HG03066 (cell line): Measurements from ENCODE around the gene SNRNP35.
"Not testable (repeated sequence)": the region's sequence is repeated elsewhere in the genome, so short reads cannot be mapped to it uniquely, and the experiment has no call there.

Source experiments
- ATAC-seq: cut with Tn5 transposase; IDR thresholded peaks from one replicate; pipeline ENCODE4 v1.9.1; 2021; ENCODE audit warnings: low read depth; ENCODE audit not compliant: unreplicated experiment

The SNRNP35 gene

DNA sequence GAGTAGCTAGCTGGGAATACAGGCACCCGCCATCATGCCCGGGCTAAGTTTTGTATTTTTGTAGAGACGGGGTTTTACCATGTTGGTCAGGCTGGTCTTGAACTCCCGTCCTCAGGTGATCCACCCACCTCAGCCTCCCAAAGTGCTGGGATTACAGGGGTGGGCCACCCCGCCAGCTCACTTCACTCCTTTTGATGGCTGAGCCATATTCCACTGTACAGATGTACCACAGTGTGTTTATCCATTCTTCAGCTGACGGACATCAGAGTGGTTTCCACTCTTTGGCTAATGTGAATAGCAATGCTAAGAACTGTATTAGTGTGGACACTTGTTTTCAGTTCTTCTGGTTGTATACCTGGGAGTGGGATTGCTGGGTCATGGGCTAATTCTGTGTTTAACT, 29.5 kb downstream of the SNRNP35 start:
- ATAC-seq, result no peak

DNA sequence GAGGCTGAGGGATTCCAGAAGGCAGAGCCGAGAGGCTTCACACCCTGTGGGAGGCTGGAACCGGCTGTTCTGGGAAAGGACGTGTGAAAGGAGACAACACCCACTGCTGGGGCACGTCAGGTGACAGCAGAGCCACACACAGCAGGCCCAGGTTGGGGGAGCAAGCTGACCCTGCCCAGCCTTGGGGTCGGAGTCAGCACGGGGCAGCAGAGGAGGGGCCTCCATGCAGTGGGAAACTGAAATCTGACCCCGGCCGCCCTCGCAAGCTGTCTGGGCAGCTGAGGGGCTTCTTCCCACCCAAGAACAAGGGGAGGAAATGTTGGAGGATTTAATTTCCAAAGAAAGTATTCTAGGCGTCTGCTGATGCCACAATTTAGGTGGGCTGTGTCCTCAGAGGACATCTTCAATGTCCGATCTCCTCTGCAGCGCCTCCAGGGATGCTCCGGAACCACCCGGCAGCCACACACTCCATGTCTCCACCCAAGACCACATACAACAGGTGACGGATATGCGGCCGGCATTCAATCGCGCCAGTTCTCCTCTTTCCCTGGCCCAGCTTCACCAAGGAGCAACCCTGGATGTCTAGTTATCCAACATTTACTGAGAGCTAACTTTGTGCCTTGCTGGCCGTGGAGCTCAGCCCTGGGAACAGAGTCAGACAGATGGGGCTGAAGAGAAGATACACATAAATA, 30.7 kb downstream of the SNRNP35 start:
- ATAC-seq, result no peak

DNA sequence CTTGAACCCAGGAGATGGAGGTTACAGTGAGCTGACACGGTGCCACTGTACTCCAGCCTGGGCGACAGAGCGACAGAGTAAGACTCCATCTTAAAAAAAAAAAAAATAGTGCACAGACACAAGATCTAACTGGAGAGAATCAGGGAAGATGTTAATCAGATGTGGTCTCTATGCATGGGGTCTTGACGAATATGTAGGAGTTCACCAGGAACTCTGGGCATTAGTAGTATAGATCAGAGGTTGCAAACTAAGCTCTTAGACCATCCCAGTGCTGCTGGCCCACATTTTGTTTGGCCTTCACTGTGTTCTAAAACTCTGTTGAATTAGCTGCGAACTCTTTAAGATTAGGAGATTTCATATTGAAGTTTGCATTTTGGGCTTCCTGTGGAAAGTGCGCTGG, 31.6 kb downstream of the SNRNP35 start:
- ATAC-seq, result no peak

DNA sequence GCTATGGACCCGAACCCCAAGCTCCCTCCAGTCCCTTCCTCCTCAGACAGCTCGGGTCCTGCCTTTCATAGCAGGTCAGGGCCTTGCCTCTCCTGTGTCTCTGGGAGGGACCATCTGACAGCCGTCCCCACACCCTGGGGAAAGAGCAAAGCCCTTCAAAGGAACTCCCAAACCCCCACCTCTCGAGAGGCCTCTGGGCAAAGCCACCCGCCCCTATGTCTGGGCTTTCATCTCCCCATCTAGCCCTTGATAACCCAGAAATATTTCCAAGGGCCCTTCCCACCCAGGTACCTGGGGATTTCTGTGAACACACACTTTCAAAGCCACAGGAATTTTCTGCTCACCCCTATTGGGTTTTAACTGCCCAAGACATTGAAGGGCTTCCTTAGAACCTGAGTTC, 32.1 kb downstream of the SNRNP35 start:
- ATAC-seq, result no peak

DNA sequence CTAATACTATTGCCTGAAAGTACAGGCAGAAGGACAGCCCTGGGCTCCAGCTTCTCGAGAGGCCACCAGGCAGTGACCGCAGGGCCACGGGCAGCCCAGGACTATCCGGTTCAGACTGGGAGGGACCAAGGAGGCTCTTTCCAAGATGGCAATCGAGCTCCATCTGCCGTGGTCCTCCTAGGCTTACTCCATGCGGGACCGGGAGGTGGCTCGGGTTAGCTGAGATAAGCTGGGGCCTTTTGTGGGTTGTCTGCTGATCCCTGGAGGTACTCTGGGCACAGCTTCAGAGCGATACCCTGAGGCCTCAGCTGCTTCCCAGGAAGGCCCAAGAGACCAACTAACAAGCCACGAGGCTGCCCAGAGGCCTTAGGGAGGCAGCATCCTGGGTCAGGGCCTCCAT, 33.1 kb downstream of the SNRNP35 start:
- ATAC-seq, result no peak

DNA sequence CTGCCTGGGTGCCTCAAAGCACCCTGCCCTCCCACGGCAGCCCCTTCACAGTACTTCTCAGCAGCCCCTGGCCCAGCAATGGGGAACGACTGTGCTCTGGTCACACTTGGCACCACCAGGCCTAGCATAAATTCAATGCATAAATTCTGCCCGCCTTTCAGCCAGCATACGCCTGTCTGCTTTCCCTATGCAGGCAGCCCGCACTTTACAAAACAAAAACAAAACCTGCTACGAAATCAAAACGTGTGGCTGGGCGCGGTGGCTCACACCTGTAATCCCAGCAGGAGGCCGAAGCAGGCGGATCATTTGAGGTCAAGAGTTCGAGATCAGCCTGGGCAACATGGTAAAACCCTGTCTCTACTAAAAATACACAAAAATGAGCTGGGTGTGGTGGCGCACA, 33.5 kb downstream of the SNRNP35 start:
- ATAC-seq, result no peak

DNA sequence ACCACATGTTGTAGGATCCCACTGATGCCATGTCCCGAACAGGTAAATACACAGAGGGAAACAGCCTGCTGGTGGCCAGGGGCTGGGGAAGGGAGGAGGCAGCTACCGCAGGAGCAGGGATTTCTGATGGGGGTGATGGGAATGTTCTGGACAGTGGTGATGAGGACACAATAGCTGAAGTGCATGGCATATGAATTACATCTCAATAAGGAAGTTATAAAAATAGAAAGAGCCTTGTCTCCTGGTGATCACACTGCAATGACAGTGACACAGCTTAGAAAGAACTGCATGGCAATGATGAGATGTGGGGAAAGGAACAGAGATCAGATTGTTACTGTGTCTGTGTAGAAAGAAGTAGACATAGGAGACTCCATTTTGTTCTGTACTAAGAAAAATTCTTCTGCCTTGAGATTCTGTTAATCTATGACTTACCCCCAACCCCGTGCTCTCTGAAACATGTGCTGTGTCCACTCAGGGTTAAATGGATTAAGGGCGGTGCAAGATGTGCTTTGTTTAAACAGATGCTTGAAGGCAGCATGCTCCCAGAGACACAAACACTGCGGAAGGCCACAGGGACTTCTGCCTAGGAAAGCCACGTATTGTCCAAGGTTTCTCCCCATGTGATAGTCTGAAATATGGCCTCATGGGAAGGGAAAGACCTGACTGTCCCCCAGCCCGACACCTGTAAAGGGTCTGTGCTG, 34.5 kb downstream of the SNRNP35 start:
- ATAC-seq, result not testable (repeated sequence)

DNA sequence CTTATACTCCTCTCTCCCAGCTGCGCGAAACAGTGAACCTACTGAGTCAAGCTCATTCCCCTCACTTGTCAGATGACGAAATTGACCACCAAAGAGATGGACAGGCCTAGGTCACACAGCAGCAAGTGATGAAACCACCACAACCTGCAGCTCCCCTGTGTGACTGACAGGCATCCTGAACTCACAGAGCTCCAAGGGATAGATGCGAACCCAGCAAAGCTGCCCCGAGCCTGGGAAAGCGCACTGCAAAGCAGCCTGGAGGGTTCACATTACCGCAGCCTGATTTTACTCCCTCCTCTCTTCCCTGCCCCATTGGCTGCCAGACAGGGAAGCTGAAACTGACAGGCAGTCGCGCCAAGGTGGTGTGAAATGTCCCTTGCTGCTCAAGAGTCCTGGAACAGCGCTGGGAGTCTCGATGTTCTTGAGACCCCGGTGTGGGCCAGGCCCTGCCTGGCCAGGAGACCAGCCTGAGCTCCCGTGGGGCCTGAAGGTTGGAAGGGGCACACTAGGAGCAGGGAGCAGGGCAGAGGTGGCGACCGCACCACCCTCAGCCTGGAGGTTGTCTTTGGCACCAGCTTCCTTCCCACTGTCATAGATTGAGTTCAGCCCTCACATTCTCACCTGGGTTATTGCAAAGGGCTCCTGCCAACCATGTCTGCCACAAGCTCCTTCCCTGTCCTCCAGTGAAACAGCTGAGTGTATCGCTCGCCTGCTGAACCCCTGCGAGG, 36.3 kb downstream of the SNRNP35 start:
- no peak for ATAC-seq

DNA sequence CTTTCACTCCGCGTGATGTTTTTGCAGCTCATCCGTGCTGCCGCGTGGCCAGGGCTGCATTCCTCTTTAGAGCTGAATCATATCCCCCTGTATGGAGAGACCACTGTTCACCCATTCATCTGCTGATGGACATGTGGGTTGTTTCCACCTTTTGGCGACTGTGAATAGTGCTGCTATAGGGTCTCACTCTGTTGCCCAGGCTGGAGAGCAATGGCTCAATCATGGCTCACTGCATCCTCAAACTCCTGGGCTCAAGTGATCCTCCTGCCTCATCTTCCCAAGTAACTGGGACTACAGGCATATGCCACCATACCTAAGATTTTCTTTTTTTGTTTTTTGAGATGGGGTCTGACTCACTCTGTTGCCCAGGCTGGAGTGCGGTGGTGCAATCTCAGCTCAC, 39.1 kb downstream of the SNRNP35 start:
- ATAC-seq, result no peak

DNA sequence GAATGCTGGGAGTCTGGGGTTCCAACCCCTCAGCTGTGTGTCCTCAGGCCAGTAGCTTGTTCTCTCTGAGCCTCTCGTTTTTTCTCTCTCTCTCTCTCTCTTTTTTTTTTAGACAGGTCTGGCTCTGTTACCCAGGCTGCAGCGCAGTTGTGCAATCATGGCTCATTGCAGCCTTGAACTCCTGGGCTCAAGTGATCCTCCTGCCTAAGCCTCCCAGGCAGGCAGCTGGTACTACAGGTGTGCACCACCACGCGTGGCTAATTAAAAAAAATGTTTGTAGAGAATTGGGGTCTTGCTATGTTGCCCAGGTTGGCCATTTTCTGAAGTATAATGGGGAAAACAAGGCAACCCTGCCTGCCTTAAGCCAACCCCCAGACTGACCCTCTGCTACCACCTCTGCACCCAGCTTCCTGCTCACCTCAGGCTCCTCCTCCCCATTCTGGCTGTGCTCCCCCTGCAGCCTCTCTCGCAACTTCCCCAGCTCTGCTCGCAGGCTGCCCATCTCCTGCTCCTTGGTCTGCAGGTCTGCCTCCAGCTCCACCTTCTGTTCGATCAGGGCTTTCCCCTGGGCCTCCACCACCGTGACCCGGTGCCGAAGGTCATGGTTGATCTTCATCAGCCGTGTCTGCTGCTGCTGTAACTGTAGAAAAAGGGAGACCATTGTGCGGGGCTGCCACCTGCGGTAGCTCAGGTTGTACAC, 40.3 kb downstream of the SNRNP35 start:
- ATAC-seq, result no peak

DNA sequence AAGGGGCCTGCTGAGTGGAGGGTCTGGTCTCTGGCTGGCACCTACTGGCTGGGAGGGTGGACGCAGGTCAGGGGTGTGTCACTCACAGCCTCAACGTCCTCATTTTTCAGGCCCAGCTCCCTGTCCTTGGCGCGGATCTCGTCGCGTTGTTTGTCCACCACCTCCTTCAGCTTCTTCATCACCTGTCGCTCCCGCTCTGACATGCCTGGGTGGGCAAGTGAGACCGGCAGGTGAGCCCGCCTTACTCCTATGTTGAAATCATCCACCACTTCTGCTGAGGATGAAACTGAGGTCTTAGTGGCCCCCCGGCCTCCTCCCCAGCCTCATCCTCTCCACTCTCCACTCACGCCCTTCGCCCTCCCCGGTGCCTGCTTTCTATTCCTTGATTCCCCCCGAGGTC, 41.4 kb downstream of the SNRNP35 start:
- ATAC-seq, result no peak

DNA sequence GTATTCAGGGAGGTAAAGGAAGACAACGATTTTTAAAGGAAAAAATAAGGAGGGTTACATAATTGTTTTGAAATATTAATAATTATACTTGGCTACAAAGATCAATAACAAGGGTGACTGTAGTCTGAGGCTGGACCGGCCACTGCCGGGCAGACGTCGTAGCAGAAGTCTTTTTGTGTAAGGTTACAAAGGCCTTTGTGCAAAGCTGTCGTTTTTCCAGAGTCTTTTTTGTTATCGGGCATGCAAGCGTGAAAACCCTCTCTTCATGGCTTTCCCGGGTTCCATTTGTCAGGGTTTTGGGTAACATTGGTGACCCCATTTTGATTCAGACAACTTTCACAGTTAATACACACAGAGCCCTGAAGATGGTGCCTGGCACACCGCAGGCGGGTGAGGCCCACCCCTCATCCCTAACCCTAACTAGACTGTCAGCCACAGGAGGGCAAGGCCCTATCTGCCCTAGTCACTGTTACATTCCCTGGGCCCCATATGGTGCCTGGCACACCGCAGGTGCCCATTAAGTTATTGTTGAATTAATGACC, 44.3 kb downstream of the SNRNP35 start:
- no peak for ATAC-seq

DNA sequence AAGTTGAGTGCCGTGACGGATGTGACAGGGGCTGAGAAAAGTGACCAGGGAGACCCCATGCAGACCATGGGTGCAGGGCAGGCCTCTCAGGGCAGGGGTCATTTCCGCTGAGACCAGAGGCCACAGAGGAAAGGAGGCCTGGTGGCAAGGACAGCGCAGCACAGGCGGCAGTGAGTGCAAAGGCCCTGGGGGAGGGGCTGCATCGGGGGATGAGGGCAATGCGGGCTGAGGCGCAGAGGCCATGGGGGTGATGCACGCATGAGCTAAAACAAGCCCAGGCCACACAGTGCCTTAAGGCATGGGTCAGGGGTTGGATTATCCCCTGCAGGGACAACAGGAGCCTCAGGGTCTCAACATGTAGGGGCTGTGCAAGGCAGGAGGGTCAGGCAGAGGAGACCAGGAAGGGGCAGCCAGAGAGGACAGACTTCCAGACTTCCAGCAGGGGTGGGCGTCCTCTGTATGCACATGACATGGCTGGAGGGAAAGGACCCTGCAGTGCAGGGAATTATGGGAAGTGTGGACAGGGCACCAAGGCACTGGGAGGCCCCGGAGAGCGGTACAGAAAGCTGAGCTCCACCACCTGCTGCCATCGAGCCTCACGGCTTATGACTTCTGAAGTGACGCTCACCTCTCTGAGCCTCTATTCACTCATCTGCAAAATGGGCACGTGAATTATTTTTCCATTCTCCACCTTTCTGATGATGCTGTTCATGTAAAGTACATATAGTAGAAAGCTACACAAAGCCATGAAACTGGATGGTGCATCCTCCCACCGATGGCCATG, 48.3 kb downstream of the SNRNP35 start:
- no peak for ATAC-seq

DNA sequence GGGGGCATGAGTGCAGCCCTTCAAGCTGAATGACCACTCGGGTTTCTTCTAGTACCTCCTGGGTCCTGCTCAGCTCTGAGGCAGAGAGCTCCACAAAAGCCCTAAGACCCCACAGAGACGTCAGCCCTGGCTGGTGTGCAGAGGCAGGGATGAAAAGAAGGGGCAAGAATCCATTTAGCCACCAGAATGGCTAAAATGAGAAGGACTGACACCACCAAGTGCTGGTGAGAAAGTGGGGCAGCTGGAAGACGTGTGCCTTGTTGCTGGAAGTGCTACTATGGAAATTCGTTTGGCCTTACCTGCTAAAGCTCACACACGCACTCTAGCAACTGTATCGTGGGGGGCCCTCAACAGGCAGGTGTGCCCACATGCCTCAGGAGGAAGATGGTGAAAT, 48.9 kb downstream of the SNRNP35 start:
- ATAC-seq, result no peak

DNA sequence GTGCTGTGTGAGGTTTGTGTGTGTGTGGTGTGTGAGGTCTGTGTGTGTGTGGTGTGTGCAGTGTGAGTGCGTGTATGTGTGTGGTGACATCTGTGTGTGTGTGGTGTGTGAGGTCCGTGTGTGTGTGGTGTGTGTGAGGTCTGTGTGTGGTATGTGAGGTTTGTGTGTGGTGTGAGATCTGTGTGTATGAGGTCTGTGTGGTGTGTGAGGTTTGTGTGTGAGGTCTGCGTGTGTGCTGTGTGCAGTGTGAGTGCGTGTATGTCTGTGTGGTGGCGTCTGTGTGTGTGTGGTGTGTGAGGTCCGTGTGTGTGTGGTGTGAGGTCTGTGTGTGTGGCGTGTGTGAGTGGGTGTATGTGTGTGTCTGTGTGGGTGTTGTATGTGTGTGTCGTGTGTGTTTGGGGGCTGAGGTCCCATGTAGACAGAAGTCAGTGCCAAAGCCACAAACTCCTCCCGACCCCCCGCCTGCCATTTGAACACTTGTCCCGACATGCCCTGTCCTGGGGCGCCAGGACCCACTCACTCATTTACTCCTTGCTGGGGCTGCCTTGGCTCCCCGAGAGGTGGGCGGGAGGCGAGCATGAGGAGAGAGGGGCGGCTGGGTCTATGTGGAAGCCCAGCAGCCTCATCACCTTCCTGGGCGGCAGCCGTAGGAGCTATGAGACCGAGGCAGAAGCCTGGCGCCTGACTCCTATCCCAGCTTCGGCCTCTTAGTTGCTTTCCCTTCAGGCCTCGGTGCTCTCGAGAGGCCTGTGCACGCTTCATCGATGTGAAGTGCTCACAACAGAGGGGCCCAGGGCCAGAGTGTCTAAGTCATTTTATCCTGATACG, 55.1 kb downstream of the SNRNP35 start:
- ATAC-seq, result no peak

DNA sequence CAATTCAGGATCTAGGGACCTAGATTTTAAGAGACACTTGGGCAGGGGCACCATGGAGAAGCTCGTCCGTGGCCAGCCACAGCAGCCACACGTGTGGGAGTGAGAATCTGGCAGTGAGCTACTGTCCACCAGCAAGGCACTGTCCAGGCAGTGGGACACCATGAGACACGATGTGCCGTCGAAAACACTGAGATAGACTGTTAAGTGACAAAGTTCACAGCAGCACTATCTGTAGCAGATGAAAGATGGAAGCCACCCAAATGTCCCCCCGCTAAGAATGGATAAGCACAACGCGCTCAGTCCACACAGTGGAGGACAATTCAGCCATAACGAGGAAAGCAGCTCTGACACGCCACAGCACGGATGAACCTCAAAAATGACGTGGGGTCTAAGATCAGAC, 55.9 kb downstream of the SNRNP35 start:
- ATAC-seq, result no peak

DNA sequence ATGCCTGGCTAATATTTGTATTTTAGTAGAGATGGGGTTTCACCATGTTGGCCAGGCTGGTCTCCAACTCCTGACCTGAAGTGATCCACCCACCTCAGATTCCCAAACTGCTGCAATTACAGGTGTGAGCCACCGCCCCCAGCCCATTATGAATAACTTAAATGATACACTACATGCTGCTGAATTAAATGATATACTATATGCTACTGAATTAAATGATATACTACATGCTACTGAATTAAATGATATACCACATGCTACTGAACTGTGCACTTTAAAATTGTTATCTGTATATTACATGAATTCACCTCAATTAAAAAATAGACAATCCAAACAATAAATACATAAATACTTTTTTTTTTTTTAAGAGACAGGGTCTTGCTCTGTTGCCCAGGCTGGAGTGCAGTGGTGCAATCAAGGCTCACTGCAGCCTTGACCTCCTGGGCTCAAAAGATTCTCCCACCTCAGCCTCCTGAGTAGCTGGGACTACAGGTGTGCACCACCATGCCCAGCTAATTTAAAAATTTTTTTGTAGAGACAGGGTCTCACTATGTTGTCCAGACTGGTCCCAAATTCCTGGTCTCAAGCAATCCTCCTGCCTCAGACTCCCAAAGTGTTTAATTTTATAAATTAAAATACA, 56.8 kb downstream of the SNRNP35 start:
- not testable (repeated sequence) for ATAC-seq

DNA sequence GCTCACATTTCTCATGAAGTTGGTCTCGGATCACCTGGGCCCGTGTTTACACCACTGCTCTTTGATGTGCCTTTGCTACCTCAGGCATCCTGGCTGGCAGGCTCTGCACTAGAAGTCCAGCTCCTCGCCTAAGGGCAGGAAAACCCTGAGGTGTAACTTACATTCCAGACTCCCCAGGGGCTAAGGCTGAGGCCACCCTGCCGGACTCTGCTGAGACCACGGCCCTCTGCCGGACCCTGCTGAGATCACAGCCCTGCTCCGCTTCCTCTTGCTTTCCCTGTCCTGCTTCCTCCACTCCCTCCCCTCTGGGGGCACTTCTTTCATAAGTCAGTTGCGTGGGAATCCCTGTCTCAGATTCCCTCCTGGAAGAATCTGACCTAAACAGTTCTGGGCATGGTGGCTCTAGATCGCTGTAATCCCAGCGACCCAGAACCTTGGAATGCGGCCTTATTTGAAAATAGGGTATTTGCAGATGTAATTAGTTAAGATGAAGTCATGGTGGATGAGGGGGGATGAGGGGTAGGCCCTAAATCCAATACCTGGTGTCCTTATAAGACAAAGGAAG, 58.4 kb downstream of the SNRNP35 start:
- no peak for ATAC-seq
